Measurements from ENCODE around the gene PTPRH.

DNA sequence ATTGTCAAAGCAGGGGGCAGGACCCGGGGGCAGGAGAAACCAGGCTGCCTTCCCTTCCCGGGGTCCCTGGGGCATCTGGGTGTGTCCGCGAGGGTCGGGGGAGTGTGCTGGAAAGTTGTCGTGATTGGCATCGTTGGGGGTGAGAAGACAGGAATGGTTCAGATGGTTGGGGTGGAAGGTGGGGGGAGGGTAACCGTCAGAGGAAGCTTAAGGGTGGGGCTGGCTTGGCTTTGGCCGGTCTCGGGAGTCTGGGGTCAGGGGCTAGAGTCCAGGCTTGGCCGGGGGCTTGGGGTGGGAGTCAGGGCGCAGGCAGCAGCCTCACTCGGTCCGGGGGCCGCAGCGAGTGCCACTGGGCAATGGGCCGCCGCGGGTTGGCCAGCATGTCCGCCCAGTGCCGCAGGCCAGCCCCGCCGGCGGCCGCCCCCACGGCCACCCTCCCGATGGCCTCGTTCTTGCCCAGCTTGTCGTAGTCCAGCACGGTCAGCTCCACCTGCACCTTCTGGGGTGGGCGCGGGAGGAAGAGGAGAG is 36.1 kb downstream of the PTPRH start:
- TF ChIP-seq, protein P1, sequence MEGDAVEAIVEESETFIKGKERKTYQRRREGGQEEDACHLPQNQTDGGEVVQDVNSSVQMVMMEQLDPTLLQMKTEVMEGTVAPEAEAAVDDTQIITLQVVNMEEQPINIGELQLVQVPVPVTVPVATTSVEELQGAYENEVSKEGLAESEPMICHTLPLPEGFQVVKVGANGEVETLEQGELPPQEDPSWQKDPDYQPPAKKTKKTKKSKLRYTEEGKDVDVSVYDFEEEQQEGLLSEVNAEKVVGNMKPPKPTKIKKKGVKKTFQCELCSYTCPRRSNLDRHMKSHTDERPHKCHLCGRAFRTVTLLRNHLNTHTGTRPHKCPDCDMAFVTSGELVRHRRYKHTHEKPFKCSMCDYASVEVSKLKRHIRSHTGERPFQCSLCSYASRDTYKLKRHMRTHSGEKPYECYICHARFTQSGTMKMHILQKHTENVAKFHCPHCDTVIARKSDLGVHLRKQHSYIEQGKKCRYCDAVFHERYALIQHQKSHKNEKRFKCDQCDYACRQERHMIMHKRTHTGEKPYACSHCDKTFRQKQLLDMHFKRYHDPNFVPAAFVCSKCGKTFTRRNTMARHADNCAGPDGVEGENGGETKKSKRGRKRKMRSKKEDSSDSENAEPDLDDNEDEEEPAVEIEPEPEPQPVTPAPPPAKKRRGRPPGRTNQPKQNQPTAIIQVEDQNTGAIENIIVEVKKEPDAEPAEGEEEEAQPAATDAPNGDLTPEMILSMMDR (conservative IDR thresholded peaks at IDR 0.05) = no peak
- no peak for TF ChIP-seq ZFX (IDR thresholded peaks at IDR 0.05)

Measured in C4-2B (cell line).